Measurements from ENCODE around the gene SLFNL1. TPM values are rescaled to one million over a fixed set of nuclear protein-coding genes. Genes with fewer than 3 reads are reported as not detected.

Gene SLFNL1
- total RNA-seq (2012; rRNA removed), result 0.22 and 0.25 TPM in 2 replicates

DNA sequence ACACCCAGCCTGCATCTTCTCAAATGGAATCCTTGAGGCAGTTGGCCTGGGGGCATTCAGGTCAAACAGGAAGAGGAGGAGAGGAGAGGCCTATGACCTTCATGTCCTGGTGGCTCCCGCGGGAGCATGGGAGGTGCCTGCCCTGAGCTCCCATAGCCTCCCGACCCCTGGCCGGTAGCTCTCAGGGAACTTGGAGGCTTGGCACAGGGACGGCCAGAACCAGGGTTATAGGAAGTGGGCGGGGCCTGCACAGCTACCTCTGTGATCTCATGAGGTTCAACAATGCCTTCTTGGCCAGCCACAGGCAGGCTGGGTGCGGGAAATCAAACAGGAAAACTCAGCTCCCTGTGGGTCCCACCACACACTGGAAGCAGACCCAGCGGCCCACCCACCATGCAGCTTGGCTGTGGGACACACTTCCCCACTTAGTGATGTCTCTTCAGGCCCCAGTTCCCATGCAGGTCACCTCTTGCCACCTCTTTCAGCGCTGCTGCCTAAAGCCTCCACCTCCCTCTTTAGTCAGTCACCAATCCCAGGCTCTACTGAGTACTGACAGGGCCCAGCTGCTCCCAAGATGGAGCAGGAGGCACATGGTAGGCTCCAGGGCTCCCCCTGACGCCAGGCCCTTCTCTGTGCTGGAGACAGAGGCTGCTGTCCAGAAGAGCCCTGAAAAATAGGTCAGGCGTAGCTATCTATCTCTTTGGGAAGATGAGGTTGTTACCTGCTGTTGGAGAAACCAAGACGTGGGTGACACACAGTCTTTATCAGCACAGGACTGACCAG, at the start of gene SLFNL1:
Gene SLFNL1 (minus strand): TSS at position 200 of the 783 bp plus-strand sequence. CDS start 1,065 bp downstream, outside the sequence.
- Histone ChIP-seq H3K9ac (ENCODE audit: low read depth, low read length) (no peak within 1 kb of the TSS), H3K27me3 (ENCODE audit: control insufficient read depth, insufficient read depth, low read length) (no peaks in the 10 kb centered on the region), H3K4me1 (ENCODE audit: control insufficient read depth, insufficient read depth, low read length) (no peaks in the 10 kb centered on the region), H3K9me3 (replicated peaks; ENCODE audit: low read length) (no peaks in the 10 kb centered on the region), H3K36me3 (ENCODE audit: insufficient read depth, low read length) (peaks cover 27% of the 10 kb centered on the region), H3K4me3 (ENCODE audit: low read length) (no peak within 1 kb of the TSS), H3K4me2 (ENCODE audit: low read length) (no peak within 1 kb of the TSS)

DNA sequence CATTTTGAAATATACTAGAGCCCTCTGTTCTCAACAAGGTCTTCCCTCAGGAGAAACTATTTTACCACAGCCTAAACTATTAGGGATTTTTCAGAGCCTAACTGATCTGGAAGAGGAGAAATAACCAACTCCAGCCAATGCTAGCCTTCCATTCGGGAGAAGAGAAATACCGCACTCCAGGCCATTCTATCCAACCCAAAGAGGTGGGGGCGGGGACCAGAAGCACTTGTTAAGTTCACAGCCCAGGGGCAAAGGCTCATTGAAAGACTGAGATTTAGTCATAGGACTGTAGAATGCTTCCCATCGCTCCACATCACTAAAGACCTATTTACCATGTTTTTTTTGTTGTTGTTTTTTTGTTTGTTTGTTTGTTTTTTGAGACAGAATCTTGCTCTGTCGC, 35.4 kb upstream of the SLFNL1 start:
- Histone ChIP-seq H3K9ac (ENCODE audit: low read depth, low read length) (no peak overlapping the region), H3K9me3 (replicated peaks; ENCODE audit: low read length) (no peaks in the 10 kb centered on the region), H3K36me3 (ENCODE audit: insufficient read depth, low read length) (peaks cover 17% of the 10 kb centered on the region), H3K4me1 (ENCODE audit: control insufficient read depth, insufficient read depth, low read length) (no peaks in the 10 kb centered on the region), H3K27me3 (ENCODE audit: control insufficient read depth, insufficient read depth, low read length) (no peaks in the 10 kb centered on the region), H3K4me2 (ENCODE audit: low read length) (no peak overlapping the region), H3K4me3 (ENCODE audit: low read length) (no peak overlapping the region)

DNA sequence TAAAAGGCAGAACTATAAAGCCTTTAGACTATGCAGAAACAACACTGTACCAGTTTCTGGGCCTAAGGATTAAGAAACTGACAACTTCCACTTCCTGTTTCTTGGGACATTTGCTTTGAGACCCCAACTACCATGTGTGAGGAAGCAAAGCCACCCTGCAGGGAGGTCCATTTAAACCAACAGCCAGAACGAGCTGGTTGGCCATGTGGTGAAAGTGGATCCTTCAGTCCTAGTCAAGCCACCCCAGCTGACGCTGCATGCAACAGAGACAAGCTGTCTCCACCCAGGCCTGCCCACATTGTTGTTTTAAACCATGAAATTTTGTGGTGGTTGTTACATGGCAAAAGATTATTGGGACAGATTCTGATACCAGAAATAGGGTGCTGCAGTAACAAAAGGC, 31.8 kb upstream of the SLFNL1 start:
- no peak overlapping the region for H3K9ac ChIP-seq (ENCODE audit: low read depth, low read length)
- H3K4me2 ChIP-seq (ENCODE audit: low read length), result no peak overlapping the region
- no peaks in the 10 kb centered on the region for H3K4me1 ChIP-seq (ENCODE audit: control insufficient read depth, insufficient read depth, low read length)
- H3K4me3 ChIP-seq (ENCODE audit: low read length), result no peak overlapping the region
- peaks cover 18% of the 10 kb centered on the region for H3K36me3 ChIP-seq (ENCODE audit: insufficient read depth, low read length)
- H3K9me3 ChIP-seq (replicated peaks; ENCODE audit: low read length), result no peaks in the 10 kb centered on the region
- no peaks in the 10 kb centered on the region for H3K27me3 ChIP-seq (ENCODE audit: control insufficient read depth, insufficient read depth, low read length)

DNA sequence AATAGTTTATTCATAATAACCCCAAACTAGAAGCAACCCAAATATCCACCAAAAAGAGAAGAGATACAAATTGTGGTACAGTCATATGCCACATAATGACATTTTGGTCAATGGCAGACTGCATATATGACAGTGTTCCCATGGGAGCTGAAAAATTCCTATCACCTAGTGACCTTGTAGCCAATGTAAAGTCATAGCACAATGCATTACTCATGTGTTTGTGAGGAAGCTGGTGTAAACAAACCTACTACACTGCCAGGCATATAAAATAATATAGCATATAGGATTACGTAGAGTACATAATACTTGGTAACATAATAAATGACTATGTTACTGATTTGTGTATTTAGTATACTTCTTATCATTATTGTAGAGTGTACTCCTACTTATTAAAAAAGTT, 29.5 kb upstream of the SLFNL1 start:
- H3K27me3 ChIP-seq (ENCODE audit: control insufficient read depth, insufficient read depth, low read length), result no peaks in the 10 kb centered on the region
- H3K9me3 ChIP-seq (replicated peaks; ENCODE audit: low read length), result no peaks in the 10 kb centered on the region
- H3K4me3 ChIP-seq (ENCODE audit: low read length), result no peak overlapping the region
- H3K9ac ChIP-seq (ENCODE audit: low read depth, low read length), result no peak overlapping the region
- H3K4me1 ChIP-seq (ENCODE audit: control insufficient read depth, insufficient read depth, low read length), result peaks cover 3% of the 10 kb centered on the region
- peaks cover 39% of the 10 kb centered on the region for H3K36me3 ChIP-seq (ENCODE audit: insufficient read depth, low read length)
- H3K4me2 ChIP-seq (ENCODE audit: low read length), result no peak overlapping the region

DNA sequence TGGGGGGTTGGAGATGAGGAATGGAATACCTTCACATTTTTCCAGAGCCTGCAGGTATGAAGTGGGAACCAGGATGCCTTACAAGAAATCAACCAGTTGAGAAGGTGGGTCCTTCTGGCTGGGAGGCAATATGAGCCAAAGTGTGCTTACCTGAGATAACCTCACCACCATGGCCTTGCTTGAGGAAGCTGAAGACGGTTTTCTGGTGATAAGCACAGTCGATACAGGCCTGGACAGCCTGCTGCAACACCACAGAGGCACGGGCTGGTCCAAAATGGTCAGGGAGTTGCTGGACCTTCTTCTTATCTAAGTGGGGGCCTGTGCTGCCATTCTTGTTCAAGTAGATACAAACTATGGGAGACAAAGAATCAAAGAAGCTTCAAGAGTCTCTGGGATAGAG, 27.0 kb upstream of the SLFNL1 start:
- H3K36me3 ChIP-seq (ENCODE audit: insufficient read depth, low read length), result peaks cover 43% of the 10 kb centered on the region

DNA sequence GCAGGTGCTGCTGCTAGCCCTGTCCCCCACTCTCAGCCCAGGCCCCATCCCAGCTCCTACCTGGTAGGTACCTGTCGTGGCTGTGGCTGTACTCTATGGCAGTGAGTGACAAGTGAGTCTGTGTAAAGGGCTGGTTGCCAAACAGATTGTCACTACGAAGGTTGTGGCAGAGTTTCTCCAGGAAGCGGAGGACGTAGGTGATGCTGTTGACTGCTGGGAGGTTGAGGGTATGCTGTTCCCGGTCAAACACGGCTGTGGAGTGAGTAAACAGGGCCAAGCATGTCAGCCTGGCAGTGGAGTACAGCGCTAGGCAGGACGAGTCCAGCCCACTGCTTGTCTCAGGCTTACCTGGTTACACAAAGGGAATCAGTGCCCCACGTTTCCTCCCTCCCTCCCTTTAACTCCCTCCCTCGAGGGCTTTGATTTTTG, 24.8 kb upstream of the SLFNL1 start:
- H3K4me3 ChIP-seq (ENCODE audit: low read length), result no peak overlapping the region
- peaks cover 15% of the 10 kb centered on the region for H3K4me1 ChIP-seq (ENCODE audit: control insufficient read depth, insufficient read depth, low read length)
- no peak overlapping the region for H3K4me2 ChIP-seq (ENCODE audit: low read length)
- H3K9ac ChIP-seq (ENCODE audit: low read depth, low read length), result no peak overlapping the region
- H3K9me3 ChIP-seq (replicated peaks; ENCODE audit: low read length), result no peaks in the 10 kb centered on the region
- peaks cover 40% of the 10 kb centered on the region for H3K36me3 ChIP-seq (ENCODE audit: insufficient read depth, low read length)
- H3K27me3 ChIP-seq (ENCODE audit: control insufficient read depth, insufficient read depth, low read length), result no peaks in the 10 kb centered on the region

More for the DNA sequence above, 27.0 kb upstream of the SLFNL1 start:
- Histone ChIP-seq H3K4me1 (ENCODE audit: control insufficient read depth, insufficient read depth, low read length) (peaks cover 15% of the 10 kb centered on the region), H3K9me3 (replicated peaks; ENCODE audit: low read length) (no peaks in the 10 kb centered on the region), H3K4me3 (ENCODE audit: low read length) (no peak overlapping the region), H3K27me3 (ENCODE audit: control insufficient read depth, insufficient read depth, low read length) (no peaks in the 10 kb centered on the region), H3K4me2 (ENCODE audit: low read length) (no peak overlapping the region), H3K9ac (ENCODE audit: low read depth, low read length) (no peak overlapping the region)

DNA sequence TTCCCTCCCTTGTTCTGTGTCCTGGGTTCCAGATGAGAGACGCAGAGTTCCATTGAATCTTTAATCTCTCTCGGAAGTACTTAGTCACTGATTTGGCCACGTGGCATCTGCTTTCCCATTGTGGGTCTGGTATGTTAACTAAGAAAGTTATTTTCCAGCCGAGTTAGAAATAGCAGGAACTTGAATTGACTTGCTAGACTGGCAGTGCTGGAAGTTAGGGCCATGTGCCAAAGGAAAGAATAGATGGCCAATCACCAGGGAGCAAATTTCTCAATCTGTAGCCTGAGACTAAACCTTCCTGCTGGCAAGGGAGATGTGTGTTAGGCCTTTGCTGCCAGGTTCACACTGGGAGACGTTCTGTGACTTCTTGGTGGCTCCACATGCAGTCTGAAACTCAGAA, 24.2 kb upstream of the SLFNL1 start:
- no peak overlapping the region for H3K4me3 ChIP-seq (ENCODE audit: low read length)
- H3K9me3 ChIP-seq (replicated peaks; ENCODE audit: low read length), result no peaks in the 10 kb centered on the region
- H3K9ac ChIP-seq (ENCODE audit: low read depth, low read length), result no peak overlapping the region
- peaks cover 40% of the 10 kb centered on the region for H3K36me3 ChIP-seq (ENCODE audit: insufficient read depth, low read length)
- H3K4me2 ChIP-seq (ENCODE audit: low read length), result no peak overlapping the region
- peaks cover 15% of the 10 kb centered on the region for H3K4me1 ChIP-seq (ENCODE audit: control insufficient read depth, insufficient read depth, low read length)
- H3K27me3 ChIP-seq (ENCODE audit: control insufficient read depth, insufficient read depth, low read length), result no peaks in the 10 kb centered on the region

DNA sequence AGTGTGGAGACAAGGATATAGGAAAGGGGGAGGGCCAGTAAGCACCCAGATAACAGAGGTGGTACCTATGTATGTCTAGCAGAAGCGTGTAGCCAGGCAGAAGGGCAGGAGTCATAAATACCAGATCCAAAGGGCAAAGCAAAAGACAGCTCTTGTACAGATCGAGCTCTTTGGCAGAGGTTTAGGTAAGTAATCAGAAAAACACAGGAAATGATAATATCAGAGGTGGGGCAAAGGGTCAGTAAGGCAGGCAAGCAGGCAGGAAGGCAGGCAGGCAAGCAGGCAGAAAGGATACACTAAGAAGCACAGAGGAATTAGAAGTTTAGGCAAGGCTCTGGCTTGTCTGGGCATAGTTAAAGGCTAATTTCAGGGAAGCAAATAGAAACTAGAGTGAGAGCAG, 22.7 kb upstream of the SLFNL1 start:
- H3K36me3 ChIP-seq (ENCODE audit: insufficient read depth, low read length), result peaks cover 40% of the 10 kb centered on the region
- no peaks in the 10 kb centered on the region for H3K9me3 ChIP-seq (replicated peaks; ENCODE audit: low read length)

DNA sequence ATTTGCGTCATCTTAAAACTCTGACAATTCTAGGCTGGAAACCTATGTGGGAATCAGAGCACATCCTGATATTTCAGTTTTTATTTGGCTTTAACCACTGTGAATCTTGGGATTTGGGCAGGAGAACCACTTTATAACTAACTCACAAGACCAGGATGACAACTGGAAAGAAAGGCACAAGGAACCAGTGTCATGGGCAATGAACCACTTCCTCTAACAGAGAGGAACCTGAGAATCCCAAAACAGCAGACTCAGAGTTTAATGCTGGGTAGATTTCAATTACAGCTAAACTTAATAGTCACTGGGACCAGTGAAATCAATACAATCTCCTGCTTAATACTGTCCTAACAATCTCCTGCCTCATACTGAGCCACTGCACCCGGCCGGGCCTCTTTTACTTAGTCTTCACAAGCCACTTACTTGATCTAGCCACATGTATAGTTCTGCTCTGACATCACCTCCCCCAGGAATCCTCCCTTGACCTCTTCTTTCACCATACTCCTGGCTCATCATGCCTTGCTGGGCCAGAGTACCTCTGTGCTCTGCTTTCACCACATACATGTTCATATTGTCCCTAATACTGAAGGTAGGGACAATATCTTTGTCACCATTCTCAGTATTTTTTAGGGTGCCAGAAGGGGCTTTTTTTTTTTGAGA, 20.2 kb upstream of the SLFNL1 start:
- Histone ChIP-seq H3K9ac (ENCODE audit: low read depth, low read length) (no peak overlapping the region), H3K4me2 (ENCODE audit: low read length) (no peak overlapping the region), H3K36me3 (ENCODE audit: insufficient read depth, low read length) (peaks cover 23% of the 10 kb centered on the region), H3K27me3 (ENCODE audit: control insufficient read depth, insufficient read depth, low read length) (no peaks in the 10 kb centered on the region), H3K4me1 (ENCODE audit: control insufficient read depth, insufficient read depth, low read length) (peaks cover 15% of the 10 kb centered on the region), H3K9me3 (replicated peaks; ENCODE audit: low read length) (no peaks in the 10 kb centered on the region), H3K4me3 (ENCODE audit: low read length) (no peak overlapping the region)

More for the DNA sequence above, 22.7 kb upstream of the SLFNL1 start:
- Histone ChIP-seq H3K4me1 (ENCODE audit: control insufficient read depth, insufficient read depth, low read length) (peaks cover 15% of the 10 kb centered on the region), H3K27me3 (ENCODE audit: control insufficient read depth, insufficient read depth, low read length) (no peaks in the 10 kb centered on the region), H3K9ac (ENCODE audit: low read depth, low read length) (no peak overlapping the region), H3K4me2 (ENCODE audit: low read length) (no peak overlapping the region), H3K4me3 (ENCODE audit: low read length) (no peak overlapping the region)

DNA sequence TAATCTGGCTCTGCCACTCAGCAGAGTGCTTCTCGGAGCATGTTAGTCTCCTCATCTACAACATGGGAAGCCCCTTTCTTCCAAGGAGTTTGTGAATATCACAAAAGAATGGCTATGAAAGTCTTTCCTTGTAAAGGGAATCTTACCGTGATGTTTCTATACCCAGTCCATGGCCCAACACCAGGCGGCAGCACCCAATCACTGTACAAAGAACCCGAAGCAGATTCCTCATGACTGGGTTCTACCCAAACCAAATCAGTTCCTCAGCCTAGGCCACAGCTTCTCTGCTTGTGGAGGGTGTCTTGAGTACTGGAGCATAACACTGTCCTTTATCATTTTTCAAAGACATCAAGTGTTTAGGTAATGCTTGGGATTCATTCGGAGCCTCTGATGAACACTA, 16.6 kb upstream of the SLFNL1 start:
- Histone ChIP-seq H3K9ac (ENCODE audit: low read depth, low read length) (no peak overlapping the region), H3K4me1 (ENCODE audit: control insufficient read depth, insufficient read depth, low read length) (no peaks in the 10 kb centered on the region), H3K27me3 (ENCODE audit: control insufficient read depth, insufficient read depth, low read length) (no peaks in the 10 kb centered on the region), H3K9me3 (replicated peaks; ENCODE audit: low read length) (no peaks in the 10 kb centered on the region), H3K36me3 (ENCODE audit: insufficient read depth, low read length) (peaks cover 27% of the 10 kb centered on the region), H3K4me3 (ENCODE audit: low read length) (no peak overlapping the region), H3K4me2 (ENCODE audit: low read length) (no peak overlapping the region)

DNA sequence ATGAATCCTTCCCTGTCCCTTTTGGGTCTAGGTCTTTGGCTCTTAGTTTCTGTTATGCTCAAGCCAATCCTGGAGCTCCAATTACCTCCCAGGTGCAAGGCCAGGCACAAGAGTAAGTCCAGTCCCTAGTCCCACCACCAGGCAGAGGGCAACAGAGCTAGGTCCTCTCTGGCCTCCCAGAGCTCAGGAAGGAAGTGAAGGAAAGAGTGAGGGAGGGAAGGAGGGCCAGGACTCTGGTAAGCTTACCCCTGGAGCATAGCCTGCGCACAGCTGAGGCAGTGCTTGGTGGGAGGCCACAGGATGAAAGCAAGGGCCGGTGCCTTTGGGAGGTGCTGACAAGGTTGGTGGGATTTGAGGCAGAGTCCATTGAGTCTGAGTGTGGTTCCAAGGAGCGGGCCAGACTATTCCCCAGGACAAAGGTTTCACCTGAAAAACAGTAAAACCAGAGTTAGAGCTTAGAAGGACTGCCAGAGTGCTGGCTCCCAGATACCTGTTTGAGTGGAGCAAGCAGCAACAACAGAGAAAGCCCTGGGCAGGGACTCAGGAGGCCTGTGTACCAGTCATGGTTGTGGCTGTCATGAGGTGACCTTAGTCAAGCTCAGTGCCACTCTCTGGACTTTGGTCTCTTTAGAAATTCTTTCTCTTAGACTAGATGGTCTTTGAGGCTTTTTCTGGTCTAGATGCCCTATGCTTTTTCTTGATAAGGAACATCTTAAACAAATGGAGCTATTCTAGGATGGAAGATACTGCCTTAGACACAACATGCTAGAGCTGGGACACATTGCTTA, 15.8 kb upstream of the SLFNL1 start:
- Histone ChIP-seq H3K4me2 (ENCODE audit: low read length) (no peak overlapping the region), H3K4me1 (ENCODE audit: control insufficient read depth, insufficient read depth, low read length) (no peaks in the 10 kb centered on the region), H3K9me3 (replicated peaks; ENCODE audit: low read length) (no peaks in the 10 kb centered on the region), H3K9ac (ENCODE audit: low read depth, low read length) (no peak overlapping the region), H3K36me3 (ENCODE audit: insufficient read depth, low read length) (peaks cover 31% of the 10 kb centered on the region), H3K27me3 (ENCODE audit: control insufficient read depth, insufficient read depth, low read length) (no peaks in the 10 kb centered on the region), H3K4me3 (ENCODE audit: low read length) (no peak overlapping the region)

Data from skeletal muscle satellite cell (primary cell).